OCI-LY7 (cell line): ENCODE results near the gene NID2. TPM values are rescaled to one million over a fixed set of nuclear protein-coding genes. Genes with fewer than 3 reads are reported as not detected.

Source experiments
- BruUV-seq: library from RNA; stranded (reverse); fragments of 400-500 nt; replicated peaks from 2 replicates; lab custom pipeline; 2021; lab: Mats Ljungman, UMichigan
- CTCF ChIA-PET: fragments of 300-600 bp; sonication (Branson Sonifier 250); formaldehyde crosslinking; loops from one replicate; lab custom pipeline; 2022; ENCODE audit warnings: antibody characterized with exemption; ENCODE audit not compliant: unreplicated experiment; lab: Charles Lee
- POLR2A ChIA-PET: fragments of 300-600 bp; sonication (Branson Sonifier 250); formaldehyde crosslinking; loops from one replicate; lab custom pipeline; 2022; ENCODE audit warnings: antibody characterized with exemption; lab: Charles Lee
- DNase-seq: peaks from one replicate; pipeline ENCODE4 v3.0.0-alpha.2; 2015; ENCODE audit warnings: low spot score
- H2AFZ ChIP-seq: fragments of 200-600 bp; sonication (generic), shearing (Covaris generic); 2 replicates; pipeline ENCODE4 v1.6.1; 2014; ENCODE audit warnings: mild to moderate bottlenecking, antibody characterized with exemption, low read length, moderate library complexity
- H3K27ac ChIP-seq: fragments of 200-600 bp; sonication (generic); 2 replicates; pipeline ENCODE4 v1.5.1; 2014; ENCODE audit warnings: mixed run types, low read depth, mild to moderate bottlenecking, moderate library complexity, low read length, inconsistent platforms; ENCODE audit not compliant: poor library complexity, severe bottlenecking
- H3K36me3 ChIP-seq: fragments of 200-600 bp; sonication (generic); 2 replicates; pipeline ENCODE4 v1.6.1; 2014; ENCODE audit warnings: mild to moderate bottlenecking, antibody characterized with exemption, low read length, moderate library complexity, mixed read lengths; ENCODE audit not compliant: insufficient read depth
- H3K4me1 ChIP-seq: fragments of 200-600 bp; sonication (generic); 2 replicates; pipeline ENCODE4 v1.5.1; 2014; ENCODE audit warnings: mild to moderate bottlenecking, low read length; ENCODE audit not compliant: insufficient read depth, poor library complexity, severe bottlenecking
- H3K4me2 ChIP-seq: fragments of 200-600 bp; sonication (generic); 2 replicates; pipeline ENCODE4 v1.6.1; 2014; ENCODE audit warnings: mild to moderate bottlenecking, low read length
- H3K4me3 ChIP-seq: fragments of 200-600 bp; sonication (generic); 2 replicates; pipeline ENCODE4 v1.5.1; 2014; ENCODE audit warnings: mild to moderate bottlenecking, low read depth, low read length; ENCODE audit not compliant: poor library complexity, severe bottlenecking
- H3K79me2 ChIP-seq: fragments of 200-600 bp; sonication (generic); 2 replicates; pipeline ENCODE4 v1.6.1; 2016; ENCODE audit warnings: low read depth, mild to moderate bottlenecking, low read length, moderate library complexity, mixed read lengths; ENCODE audit not compliant: insufficient read depth
- H3K9me2 ChIP-seq: fragments of 200-600 bp; sonication (generic); 2 replicates; pipeline ENCODE4 v1.6.1; 2016; ENCODE audit warnings: mild to moderate bottlenecking, low read length, mixed read lengths; ENCODE audit not compliant: insufficient read depth
- H3K9me3 ChIP-seq: fragments of 200-600 bp; sonication (generic); 2 replicates; pipeline ENCODE4 v1.6.1; 2014; ENCODE audit warnings: mild to moderate bottlenecking, mixed run types, low read length, mixed read lengths
- H4K20me1 ChIP-seq: fragments of 200-600 bp; sonication (generic); 2 replicates; pipeline ENCODE4 v1.6.1; 2014; ENCODE audit warnings: mild to moderate bottlenecking, antibody characterized with exemption, low read length, moderate library complexity, mixed read lengths; ENCODE audit not compliant: insufficient read depth
- CTCF ChIP-seq: fragments of 200-600 bp; sonication (generic); conservative IDR thresholded peaks from 2 replicates; pipeline ENCODE4 v1.5.1; 2014; ENCODE audit warnings: mild to moderate bottlenecking, antibody characterized with exemption, low read length, moderate library complexity, mixed read lengths
- EZH2phosphoT487 ChIP-seq: fragments of 200-600 bp; sonication (generic); IDR thresholded peaks from 2 replicates; pipeline ENCODE4 v1.6.1; 2018; ENCODE audit warnings: low read depth, borderline replicate concordance, mild to moderate bottlenecking, mixed run types, antibody characterized with exemption, low read length, moderate library complexity, mixed read lengths
- intact Hi-C: fragments of 100-400 bp; cut with micrococcal nuclease; formaldehyde crosslinking; loops from one replicate; pipeline ENCODE4 v1.10.0; 2022; ENCODE audit not compliant: unreplicated experiment
- total RNA-seq, 2 experiments: library from RNA; depleted of rRNA in 1 of 2; stranded (reverse); fragments of >200 nt in 1 of 2; shearing (Covaris generic) in 1 of 2; gene quantifications; 2 replicates each; pipeline ENCODE4 v1.2.3, GENCODE V29; 2014 to 2022

The NID2 gene
- total RNA-seq, 2 experiments from 2014 or later = not detected

- CTCF ChIA-PET = no interaction called here
Observed at GRCh38 chr14:52042371-52043289, 26.2 kb downstream of the NID2 start.

GRCh38 chr14:52040598-52040997 is 28.3 kb downstream of the NID2 start:
- POLR2A ChIA-PET = interaction anchor here (0.8 to 1.3 kb wide), 2 partner anchors 10 to 12 kb away, joined by 3 to 4 read pairs; no protein-coding TSS in a partner anchor
- Histone ChIP-seq H3K79me2 (no peaks in the 10 kb centered on the region), H3K4me2 (no peak overlapping the region), H3K9me2 (no peaks in the 10 kb centered on the region), H3K36me3 (no peaks in the 10 kb centered on the region), H2AFZ (no peak overlapping the region), H4K20me1 (no peaks in the 10 kb centered on the region), H3K27ac (no peak overlapping the region), H3K4me3 (no peak overlapping the region), H3K4me1 (no peaks in the 10 kb centered on the region), H3K9me3 (no peaks in the 10 kb centered on the region)
- no peak for DNase-seq
- no TSS peak for BruUV-seq
- intact Hi-C loops = loop anchor here (10.0 kb wide), 1 partner anchor 94 kb away; no protein-coding TSS in a partner anchor
- TF ChIP-seq CTCF (no peak), EZH2phosphoT487 (no peak)
- CTCF ChIA-PET = no interaction called here

More at GRCh38 chr14:52042371-52043289, 26.2 kb downstream of the NID2 start:
- intact Hi-C loops = loop anchor here (10.0 kb wide), 1 partner anchor 92 kb away; no protein-coding TSS in a partner anchor
- BruUV-seq = no TSS peak
- TF ChIP-seq EZH2phosphoT487 (no peak), CTCF (no peak)
- Histone ChIP-seq H3K4me1 (no peaks in the 10 kb centered on the region), H3K79me2 (no peaks in the 10 kb centered on the region), H3K9me2 (no peaks in the 10 kb centered on the region), H3K4me3 (no peak overlapping the region), H3K36me3 (no peaks in the 10 kb centered on the region), H3K9me3 (no peaks in the 10 kb centered on the region), H4K20me1 (no peaks in the 10 kb centered on the region), H2AFZ (no peak overlapping the region), H3K27ac (no peak overlapping the region), H3K4me2 (no peak overlapping the region)
- DNase-seq = no peak
- POLR2A ChIA-PET = interaction anchor here (0.6 to 0.8 kb wide), 2 partner anchors 9 to 230 kb away, joined by 3 to 10 read pairs; no protein-coding TSS in a partner anchor
